Activated CD8-positive, alpha-beta memory T cell treated with anti-CD3 and anti-CD28 coated beads for 36 hours (primary cell): ENCODE results near the gene XPR1. TPM values are rescaled to one million over a fixed set of nuclear protein-coding genes. Genes with fewer than 3 reads are reported as not detected.
"Not testable (repeated sequence)": the region's sequence is repeated elsewhere in the genome, so short reads cannot be mapped to it uniquely, and the experiment has no call there.

Source experiments
- CTCF ChIA-PET: fragments of 350-600 bp; sonication (Branson Sonifier 250); formaldehyde crosslinking; loops from one replicate; lab custom pipeline; 2021; ENCODE audit warnings: antibody characterized with exemption; lab: Charles Lee
- POLR2A ChIA-PET: fragments of 350-600 bp; sonication (Branson Sonifier 250); formaldehyde crosslinking; loops from one replicate; lab custom pipeline; 2021; ENCODE audit warnings: antibody characterized with exemption; lab: Charles Lee
- total RNA-seq, 2 experiments: library from RNA; stranded (reverse); gene quantifications; one replicate each; pipeline ENCODE4 v1.2.3, GENCODE V29; 2021

XPR1 gene
- total RNA-seq, 2 experiments from 2014 or later, result 20.7 to 22.1 TPM

GRCh38 chr1:180796897-180797640, 165.2 kb downstream of the XPR1 start:
- CTCF ChIA-PET, result no interaction called here

GRCh38 chr1:180800945-180801344, 169.1 kb downstream of the XPR1 start:
- POLR2A ChIA-PET, result no interaction called here
- CTCF ChIA-PET, result no interaction called here

More at GRCh38 chr1:180796897-180797640, 165.2 kb downstream of the XPR1 start:
- POLR2A ChIA-PET, result no interaction called here

GRCh38 chr1:180802813-180803212, 171.0 kb downstream of the XPR1 start:
- ChIA-PET CTCF (no interaction called here), POLR2A (no interaction called here)

DNA sequence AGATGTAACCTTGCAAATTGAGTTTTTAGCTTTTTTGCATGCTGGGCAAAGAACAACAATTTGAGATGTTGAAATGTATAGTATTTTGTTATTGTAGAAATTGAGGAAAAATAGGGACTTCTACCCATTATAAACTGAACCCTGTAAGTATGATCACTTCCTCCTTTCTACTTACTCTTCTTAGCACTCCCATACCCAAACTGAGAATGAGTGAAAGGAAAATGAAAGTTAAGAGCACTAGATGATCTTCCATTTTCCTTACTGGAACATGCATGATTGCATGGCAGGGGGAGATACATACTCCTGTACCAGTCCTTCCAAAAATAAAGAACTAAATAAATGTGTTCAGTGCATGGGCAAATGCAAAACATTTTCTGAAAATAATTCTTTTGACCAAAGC, 173.5 kb downstream of the XPR1 start:
- ChIA-PET POLR2A (no interaction called here), CTCF (no interaction called here)

- CTCF ChIA-PET, result no interaction called here
- POLR2A ChIA-PET, result no interaction called here
Measured at GRCh38 chr1:180811298-180811697, 179.5 kb downstream of the XPR1 start.

DNA sequence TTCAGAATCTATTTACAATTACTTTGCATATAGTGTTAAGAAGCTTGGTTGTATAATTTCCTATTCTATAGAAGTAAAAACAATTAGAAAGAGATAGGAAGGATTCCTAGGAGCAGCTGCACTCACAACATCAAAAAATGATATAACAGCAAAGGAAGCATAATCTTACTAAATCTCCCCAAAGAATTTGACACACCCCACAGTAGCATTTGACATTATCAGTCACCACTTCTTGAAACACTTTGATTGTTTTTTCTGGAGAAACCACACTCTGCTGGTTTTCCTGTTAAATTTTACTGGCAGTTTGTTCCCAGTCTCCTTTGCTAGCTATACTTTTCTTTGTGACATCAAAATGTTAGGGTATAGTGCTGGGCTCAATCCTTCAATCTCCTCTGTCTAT, 180.1 kb downstream of the XPR1 start:
- ChIA-PET CTCF (no interaction called here), POLR2A (no interaction called here)

DNA sequence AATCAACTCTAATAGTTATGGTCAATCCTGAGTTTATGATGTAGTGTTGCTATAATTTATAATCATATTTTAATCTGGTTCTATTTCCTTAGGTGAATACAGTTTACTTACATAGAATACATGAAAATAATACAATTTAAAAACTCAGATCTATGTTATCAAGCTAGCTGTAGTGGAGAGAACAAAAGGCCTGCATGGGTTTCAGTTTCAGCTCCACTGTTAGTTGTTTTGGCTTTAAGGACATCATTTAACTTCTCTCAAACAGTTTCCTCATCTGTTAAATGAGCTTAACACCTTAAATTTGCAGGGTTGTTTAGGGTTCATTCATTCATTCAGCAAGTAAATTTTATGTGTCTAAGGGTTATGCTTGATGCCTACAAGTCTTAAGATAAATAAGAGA, 182.4 kb downstream of the XPR1 start:
- POLR2A ChIA-PET, result no interaction called here

GRCh38 chr1:180815188-180815587, 183.4 kb downstream of the XPR1 start:
- ChIA-PET CTCF (no interaction called here), POLR2A (no interaction called here)

More for the DNA sequence above, 182.4 kb downstream of the XPR1 start:
- CTCF ChIA-PET, result no interaction called here

DNA sequence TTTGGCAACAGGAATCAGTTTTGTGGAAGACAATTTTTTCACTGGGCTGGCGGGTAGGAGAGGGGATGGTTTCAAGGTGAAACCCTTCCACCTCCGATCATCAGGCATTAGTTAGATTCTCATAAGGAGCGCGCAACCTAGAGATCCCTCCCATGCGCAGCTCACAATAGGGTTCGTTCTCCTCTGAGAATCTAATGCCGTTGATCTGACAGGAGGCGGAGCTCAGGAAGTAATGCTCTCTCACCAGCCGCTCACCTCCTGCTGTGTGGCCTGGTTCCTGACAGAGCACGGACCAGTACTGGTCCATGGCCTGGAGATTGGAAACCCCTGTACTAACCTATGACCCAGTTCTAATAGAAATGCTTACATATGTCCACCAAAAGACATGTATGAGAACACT, 184.3 kb downstream of the XPR1 start:
- ChIA-PET CTCF (no interaction called here), POLR2A (no interaction called here)

DNA sequence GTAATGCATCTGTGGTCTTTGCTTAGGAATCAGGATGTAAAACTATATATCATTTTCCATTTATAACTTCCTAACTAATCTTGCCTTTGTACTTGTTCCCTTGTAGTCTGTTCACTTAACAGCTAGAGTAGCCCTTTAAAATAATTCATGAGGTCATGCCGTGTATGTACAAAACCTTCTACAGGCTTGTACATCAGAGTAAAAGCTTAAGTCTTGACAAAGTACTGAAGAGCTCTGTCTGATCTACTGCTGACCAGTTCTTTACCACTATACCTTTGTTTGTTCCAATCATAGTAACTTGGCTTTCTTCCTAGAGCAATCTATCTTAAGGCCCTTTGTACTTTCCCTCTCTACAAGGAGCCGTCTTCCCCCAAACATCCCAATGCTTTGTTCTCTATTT, 190.1 kb downstream of the XPR1 start:
- POLR2A ChIA-PET, result no interaction called here
- CTCF ChIA-PET, result no interaction called here

DNA sequence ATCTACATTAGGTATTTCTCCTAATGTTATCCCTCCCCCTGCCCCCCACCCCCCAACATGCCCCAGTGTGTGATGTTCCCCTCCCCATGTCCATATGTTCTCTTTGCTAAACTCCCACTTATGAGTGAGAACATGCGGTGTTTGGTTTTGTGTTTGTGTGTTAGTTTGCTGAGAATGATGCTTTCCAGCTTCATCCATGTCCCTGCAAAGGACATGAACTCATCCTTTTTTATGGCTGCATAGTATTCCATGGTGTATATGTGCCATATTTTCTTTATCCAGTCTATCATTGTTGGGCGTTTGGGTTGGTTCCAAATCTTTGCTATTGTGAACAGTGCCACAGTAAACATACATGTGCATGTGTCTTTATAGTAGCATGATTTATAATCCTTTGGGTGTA, 199.7 kb downstream of the XPR1 start:
- POLR2A ChIA-PET, CTCF ChIA-PET: not testable (repeated sequence)

DNA sequence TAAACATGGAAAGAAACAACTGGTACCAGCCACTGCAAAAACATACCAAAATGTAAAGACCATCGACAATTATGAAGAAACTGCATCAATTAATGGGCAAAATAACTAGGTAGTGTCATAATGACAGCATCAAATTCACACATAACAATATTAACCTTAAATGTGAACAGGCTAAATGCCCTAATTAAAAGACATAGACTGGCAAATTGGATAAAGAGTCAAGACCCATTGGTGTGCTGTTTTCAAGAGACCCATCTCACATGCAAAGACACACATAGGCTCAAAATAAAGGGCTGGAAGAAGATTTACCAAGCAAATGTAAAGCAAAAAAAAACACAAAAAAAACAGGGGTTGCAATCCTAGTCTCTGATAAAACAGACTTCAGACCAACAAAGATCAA, 201.4 kb downstream of the XPR1 start:
- POLR2A ChIA-PET, CTCF ChIA-PET: not testable (repeated sequence)

GRCh38 chr1:180836449-180836848, 204.6 kb downstream of the XPR1 start:
- ChIA-PET CTCF (interaction anchor here (0.6 kb wide), 1 partner anchor 148 kb away, joined by 3 read pairs; no protein-coding TSS in a partner anchor), POLR2A (interaction anchor here (1.1 kb wide), 1 partner anchor 746 kb away, joined by 3 read pairs; no protein-coding TSS in a partner anchor)

DNA sequence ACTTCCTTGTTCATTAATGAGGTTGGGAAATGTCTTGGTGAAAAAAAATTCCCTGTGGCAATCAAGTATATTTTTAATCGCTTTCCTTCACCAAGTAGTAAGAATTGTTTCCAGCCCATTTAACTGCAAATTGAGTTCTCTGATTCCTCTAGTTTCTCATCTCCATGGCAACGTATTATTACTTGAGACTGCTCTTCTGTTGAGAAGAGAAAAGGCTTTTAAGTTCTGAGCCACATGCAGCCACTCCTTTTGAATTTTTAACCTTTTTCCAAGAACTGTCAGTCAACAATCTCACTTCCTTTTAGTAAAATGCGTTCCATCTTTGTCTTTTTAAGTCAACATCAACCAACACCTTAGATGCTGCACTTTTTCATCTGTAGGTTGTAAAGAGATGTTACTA, 205.2 kb downstream of the XPR1 start:
- ChIA-PET CTCF (no interaction called here), POLR2A (no interaction called here)

- CTCF ChIA-PET, result interaction anchor here (0.9 kb wide), 1 partner anchor 23 kb away, joined by 3 read pairs; no protein-coding TSS in a partner anchor
- POLR2A ChIA-PET, result no interaction called here
Measured at GRCh38 chr1:180838535-180838934, 206.7 kb downstream of the XPR1 start.

GRCh38 chr1:180839547-180839946, 207.7 kb downstream of the XPR1 start:
- CTCF ChIA-PET, result no interaction called here
- POLR2A ChIA-PET, result no interaction called here

DNA sequence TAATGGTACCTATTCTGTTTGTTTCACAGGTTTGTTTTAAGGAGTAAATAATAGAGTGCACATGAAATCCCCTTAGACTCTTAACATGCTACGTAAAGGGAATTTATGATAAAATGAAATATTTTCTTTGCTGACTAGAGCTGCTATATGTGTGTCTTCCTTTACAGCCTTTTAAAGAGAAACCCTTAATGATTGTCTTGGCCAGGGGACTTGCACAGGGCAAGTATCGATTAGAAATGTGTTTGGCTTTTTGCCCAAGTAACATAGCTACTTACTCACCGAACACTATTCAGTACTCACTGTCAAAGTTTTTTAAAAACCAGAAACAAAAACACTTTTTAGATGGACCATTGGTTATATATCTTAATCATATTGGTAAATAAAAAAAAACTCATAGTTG, 209.6 kb downstream of the XPR1 start:
- CTCF ChIA-PET, result no interaction called here

DNA sequence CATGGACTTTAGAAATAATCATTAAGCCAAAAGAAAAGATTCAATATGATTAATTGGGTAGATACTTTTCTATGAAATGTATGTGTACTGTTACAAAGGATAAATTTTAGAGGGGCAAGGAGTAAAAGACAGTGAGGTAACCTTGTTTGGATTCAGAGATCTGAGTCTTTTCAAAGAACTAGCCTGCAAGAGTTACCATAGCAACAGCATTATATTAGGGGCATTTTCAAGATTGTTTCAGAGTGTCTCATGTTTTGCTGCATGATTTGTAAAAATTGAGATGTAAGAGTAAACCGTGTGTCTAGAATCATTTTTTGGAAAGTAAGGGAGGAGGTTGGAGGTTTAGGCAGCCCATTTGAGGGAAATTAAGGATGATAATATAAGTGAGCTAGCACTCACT, 210.2 kb downstream of the XPR1 start:
- CTCF ChIA-PET, result no interaction called here
- POLR2A ChIA-PET, result no interaction called here

More for the DNA sequence above, 209.6 kb downstream of the XPR1 start:
- POLR2A ChIA-PET, result interaction anchor here (0.7 kb wide), 1 partner anchor 255 kb away, joined by 4 read pairs; no protein-coding TSS in a partner anchor

- ChIA-PET CTCF (no interaction called here), POLR2A (no interaction called here)
Measured at GRCh38 chr1:180842491-180843275, 210.9 kb downstream of the XPR1 start.

DNA sequence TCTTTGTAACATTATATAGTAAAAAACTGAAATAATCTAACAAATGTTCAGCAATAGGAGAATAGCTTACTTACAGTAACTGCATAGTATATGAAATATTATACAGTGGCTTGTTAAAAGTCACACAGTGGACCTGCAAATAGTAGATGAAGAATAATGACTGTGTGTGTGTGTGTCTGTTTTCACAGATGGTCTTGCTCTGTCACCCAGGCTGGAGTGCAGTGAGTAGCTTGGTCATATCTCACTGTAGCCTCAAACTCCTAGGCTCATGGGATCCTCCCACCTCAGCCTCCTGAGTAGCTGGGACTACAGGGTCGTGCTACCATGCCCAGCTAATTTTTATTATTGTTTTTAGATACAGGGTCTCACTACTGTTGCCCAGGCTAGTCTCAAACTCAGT, 213.5 kb downstream of the XPR1 start:
- POLR2A ChIA-PET, result no interaction called here
- CTCF ChIA-PET, result no interaction called here

GRCh38 chr1:180848191-180848590, 216.4 kb downstream of the XPR1 start:
- CTCF ChIA-PET, result no interaction called here
- POLR2A ChIA-PET, result no interaction called here
